GM20000 (cell line): ENCODE data around the gene STKLD1.
"Not testable (repeated sequence)": the region's sequence is repeated elsewhere in the genome, so short reads cannot be mapped to it uniquely, and the experiment has no call there.

Source experiments
- DNase-seq: peaks from one replicate; pipeline ENCODE4 v3.0.0; 2012; ENCODE audit warnings: low spot score
- TF ChIP-seq, protein P1 (sequence below): IDR thresholded peaks from 2 replicates; pipeline ENCODE4 v1.5.1; 2012; ENCODE audit warnings: mild to moderate bottlenecking, control low read depth; ENCODE audit errors: extremely low read depth, missing control alignments

Gene STKLD1

GRCh38 chr9:133375724-133376654 lies at the start of gene STKLD1, which contains the start of gene SURF4:
Gene STKLD1, plus strand, starts transcription at chr9:133376366. Its CDS starts 108 bp downstream, at chr9:133376474.
Gene SURF4, minus strand, starts transcription at chr9:133376060. Its CDS starts 91 bp downstream, at chr9:133375969.
- TF ChIP-seq, protein P1, sequence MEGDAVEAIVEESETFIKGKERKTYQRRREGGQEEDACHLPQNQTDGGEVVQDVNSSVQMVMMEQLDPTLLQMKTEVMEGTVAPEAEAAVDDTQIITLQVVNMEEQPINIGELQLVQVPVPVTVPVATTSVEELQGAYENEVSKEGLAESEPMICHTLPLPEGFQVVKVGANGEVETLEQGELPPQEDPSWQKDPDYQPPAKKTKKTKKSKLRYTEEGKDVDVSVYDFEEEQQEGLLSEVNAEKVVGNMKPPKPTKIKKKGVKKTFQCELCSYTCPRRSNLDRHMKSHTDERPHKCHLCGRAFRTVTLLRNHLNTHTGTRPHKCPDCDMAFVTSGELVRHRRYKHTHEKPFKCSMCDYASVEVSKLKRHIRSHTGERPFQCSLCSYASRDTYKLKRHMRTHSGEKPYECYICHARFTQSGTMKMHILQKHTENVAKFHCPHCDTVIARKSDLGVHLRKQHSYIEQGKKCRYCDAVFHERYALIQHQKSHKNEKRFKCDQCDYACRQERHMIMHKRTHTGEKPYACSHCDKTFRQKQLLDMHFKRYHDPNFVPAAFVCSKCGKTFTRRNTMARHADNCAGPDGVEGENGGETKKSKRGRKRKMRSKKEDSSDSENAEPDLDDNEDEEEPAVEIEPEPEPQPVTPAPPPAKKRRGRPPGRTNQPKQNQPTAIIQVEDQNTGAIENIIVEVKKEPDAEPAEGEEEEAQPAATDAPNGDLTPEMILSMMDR, result no peak
- DNase-seq, result peak; percentile 100

- not testable (repeated sequence) for DNase-seq
Measured at GRCh38 chr9:133327021-133327420, 49.1 kb upstream of the STKLD1 start.

DNA sequence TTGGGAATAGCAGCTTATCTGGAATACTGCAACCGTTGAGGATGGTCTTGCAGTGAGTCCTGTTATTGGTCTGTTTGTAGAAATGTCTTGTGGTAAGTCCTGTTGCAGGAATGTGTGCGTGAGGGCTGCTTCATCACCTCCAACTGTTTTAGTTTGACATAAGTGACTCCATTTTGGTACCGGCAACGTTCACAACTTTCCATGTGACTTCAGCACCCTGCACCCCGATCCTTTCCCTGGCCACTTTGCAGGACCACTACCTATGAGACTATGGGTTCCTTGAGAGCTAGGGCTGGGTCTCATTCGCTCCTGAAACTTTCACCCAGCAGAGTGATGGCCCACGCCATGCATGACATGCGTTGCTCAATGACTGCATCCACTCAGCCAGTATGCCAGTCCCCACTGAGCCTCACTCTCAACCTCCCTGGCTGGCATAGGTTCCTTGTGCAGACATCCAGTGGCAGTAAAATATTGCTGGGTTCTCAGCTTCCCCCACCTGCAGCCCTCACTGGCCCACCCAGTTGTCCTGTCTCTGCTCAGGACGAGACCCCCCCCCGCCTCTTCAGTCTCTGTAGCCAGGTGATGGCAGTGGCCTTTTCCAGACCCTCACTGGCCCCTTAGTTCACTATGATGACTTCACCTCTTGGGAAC lies 48.2 kb upstream of the STKLD1 start:
- TF ChIP-seq, protein P1, result no peak

DNA sequence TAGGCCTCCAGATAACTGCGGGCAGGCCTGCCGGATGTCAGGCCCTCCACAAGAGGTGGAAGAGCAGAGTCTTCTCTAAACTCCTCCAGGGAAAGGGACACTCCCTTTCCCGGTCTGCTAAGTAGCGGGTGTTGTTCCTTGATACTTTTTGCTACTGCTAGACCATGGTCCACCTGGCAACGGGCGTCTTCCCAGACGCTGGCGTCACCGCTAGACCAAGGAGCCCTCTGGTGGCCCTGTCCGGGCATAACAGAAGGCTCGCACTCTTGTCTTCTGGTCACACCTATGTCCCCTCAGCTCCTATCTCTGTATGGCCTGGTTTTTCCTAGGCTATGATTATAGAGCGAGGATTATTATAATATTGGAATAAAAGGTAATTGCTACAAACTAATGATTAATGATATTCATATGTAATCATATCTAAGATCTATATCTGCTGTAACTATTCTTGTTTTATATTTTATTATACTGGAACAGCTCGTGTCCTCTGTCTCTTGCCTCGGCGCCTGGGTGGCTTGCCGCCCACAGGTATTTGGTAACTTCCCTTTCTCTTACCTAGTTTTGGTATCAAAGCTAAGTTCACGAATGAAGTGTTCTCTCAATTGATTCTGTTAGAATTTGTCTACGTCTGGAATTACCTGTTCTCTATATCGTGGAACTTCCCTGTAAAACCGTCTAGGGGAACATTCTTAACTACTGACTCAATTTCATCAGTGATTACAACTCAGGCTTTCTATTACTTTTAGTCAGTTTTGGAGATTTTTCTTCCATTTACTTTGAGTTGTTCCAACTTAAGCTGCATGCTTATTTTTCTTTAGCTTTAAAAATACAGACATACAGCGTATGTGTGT lies 46.6 kb upstream of the STKLD1 start:
- TF ChIP-seq, protein P1, result peak; percentile 12
- DNase-seq, result not testable (repeated sequence)

More for the DNA sequence above, 48.2 kb upstream of the STKLD1 start:
- no peak for DNase-seq

GRCh38 chr9:133331221-133331620 lies 44.9 kb upstream of the STKLD1 start:
- TF ChIP-seq, protein P1, result no peak
- no peak for DNase-seq

DNA sequence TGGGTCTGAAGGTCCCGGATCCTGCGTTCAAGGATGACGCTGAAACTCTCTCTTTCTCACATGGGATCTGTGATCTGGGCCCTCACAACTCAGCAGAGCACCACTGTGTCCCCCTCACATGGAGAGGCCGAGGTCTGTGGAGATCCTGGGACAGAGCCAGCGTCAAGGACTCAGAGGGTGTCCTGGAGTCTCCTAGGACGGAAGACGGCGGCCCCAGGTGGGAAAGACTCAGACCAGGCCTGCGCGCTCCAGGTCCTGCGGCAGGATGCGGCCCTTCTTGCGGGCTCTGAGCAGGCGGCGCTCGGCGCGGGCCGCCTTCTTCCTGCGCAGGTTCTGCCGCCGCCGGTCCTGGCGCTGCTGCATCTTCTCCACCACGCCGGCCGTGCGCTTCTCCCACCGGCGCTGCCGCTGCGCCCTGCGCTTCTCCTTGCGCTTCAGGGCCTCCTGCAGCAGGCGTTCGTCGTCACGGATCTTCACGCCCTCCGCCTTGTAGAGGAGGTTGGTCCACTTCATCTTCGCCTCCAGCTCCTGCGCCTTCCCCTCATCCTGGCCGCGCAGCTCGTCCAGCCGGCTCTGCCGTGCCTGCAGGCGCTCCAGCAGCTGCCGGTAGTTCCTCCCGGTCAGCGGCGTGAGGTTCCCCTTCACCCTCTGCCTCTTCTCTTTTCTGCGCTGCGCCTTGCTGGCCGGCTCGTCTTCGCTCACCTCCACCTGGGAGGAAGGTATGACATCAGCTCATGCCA lies 44.4 kb upstream of the STKLD1 start:
- TF ChIP-seq, protein P1, result no peak
- DNase-seq, result no peak

GRCh38 chr9:133332381-133332730 lies 43.8 kb upstream of the STKLD1 start:
- TF ChIP-seq, protein P1, result no peak

More at GRCh38 chr9:133332381-133332730, 43.8 kb upstream of the STKLD1 start:
- no peak for DNase-seq
